Frontal cortex (tissue), 4 donors: ENCODE data around the gene ASTL. TPM values are rescaled to one million over a fixed set of nuclear protein-coding genes. Genes with fewer than 3 reads are reported as not detected.
"Not testable (repeated sequence)": the region's sequence is repeated elsewhere in the genome, so short reads cannot be mapped to it uniquely, and the experiment has no call there.

Source experiments
- DNase-seq, 2 donors: peaks; one replicate each; pipeline ENCODE4 v3.0.0; 2012; ENCODE audit warnings: low spot score in 2 of 2
- FAIRE-seq: peaks from 2 replicates; lab custom pipeline; 2012; peaks lifted over from hg19 to GRCh38; lab: Jason Lieb, UNC
- total RNA-seq: library from RNA; depleted of rRNA; stranded (reverse); fragments of >200 nt; gene quantifications from one replicate; pipeline ENCODE4 v1.2.3, GENCODE V29; 2014
- donor health status: control.
- donor health status: control.
- donor health status: control.

The ASTL gene
- total RNA-seq, 1 donor from 2014 or later, result not detected

DNA sequence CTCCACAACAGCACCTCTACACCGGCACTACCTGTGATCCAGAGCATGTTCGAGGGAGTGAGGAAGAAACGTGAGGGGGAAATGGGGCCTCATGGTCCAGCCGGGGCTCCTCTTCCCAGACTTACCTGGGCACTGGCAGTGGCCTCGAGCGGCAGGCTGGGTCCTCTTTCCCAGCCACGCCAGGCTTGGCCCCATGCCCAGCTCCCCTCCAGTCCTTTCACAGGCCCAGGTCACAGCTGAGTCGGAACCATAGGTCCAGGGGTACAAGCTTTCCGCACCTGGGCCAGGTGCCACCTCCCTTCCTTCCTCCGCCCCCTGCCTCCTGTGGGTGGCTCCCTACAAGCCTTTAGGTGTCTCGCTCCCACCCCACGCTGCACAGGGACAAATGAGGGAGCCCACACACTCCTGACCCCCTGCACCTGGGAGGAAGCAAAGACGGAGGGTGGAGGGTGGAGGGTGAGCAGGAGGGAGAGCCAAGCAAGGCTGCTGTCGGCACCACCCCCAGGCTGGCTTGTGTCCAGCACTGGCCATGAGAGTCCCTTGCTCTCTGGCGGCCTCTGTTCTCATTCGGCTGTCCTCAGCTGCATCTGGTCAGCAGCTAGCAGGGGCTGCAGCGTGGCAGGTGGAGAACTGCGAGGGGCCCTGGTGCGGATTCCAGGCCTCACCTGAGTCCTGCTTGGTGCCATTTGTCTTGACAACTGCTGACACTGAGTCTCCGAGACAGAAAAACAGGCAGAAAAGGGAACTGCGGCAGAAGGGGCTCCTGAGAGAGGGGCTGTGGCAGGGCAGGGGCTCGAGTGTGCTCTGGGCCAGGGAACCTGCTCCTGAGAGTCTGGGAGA, 48.7 kb downstream of the ASTL start:
- no peak for DNase-seq
- no peak for FAIRE-seq

- no peak for FAIRE-seq
Measured at GRCh38 chr2:96088340-96089335, 49.7 kb downstream of the ASTL start.

DNA sequence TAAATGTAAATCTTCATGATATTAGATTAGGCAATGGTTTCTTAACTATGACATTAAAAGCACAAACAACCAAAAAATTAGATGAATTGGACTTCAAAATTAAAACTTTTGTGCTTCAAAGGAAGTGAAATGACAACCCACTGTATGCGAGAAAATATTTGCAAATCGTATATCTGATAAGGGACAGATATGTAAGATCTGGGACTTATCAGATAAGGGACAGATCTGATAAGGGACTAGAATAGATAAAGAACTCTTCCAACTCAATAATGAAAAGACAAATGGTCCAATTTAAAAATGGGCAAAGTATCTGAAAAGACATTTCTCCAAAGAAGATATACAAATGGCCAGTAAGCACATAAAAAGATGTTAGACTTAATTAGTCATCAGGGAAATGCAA, 51.2 kb downstream of the ASTL start:
- DNase-seq (no peak), FAIRE-seq (no peak)

More at GRCh38 chr2:96088340-96089335, 49.7 kb downstream of the ASTL start:
- DNase-seq, result no peak

DNA sequence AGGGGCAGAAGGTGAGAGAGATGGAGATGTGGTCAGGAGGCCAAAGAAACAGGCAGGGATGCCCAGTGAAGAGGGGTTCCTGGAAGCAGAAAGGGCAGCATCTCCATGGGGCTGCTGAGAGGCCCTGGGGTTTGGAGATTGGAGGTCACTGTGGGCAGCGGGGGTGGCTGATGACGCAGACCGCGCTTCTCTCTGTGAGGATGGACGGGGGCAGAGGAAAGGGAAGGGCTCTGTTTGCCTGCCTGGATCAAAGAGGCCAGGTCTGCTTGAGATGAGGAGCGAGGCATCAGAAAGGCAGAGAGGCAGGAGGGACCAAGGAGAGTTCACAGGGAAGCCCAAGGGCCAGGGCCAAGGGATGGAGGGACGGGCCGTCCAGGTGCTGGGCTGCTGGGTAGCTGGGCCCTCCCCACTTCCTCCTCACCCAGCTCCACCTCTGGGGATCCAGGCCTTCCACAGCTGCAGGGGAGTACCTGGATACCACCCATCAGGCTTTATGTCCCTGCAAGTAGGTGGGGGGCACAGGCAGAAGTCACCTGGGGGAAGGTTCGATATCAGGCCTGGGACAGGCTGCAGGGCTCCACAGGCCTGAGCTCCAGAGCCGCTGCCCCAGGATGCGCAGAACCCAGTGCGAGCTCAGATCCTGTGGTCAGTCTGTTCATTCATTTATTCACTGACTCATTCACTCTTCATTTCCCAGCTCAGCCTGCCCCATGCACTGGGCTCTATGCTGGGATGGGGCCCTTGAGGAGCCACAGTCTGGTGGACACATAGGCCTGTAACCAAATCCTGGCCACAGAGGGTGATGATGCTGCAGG, 52.6 kb downstream of the ASTL start:
- DNase-seq, result no peak
- FAIRE-seq, result no peak

DNA sequence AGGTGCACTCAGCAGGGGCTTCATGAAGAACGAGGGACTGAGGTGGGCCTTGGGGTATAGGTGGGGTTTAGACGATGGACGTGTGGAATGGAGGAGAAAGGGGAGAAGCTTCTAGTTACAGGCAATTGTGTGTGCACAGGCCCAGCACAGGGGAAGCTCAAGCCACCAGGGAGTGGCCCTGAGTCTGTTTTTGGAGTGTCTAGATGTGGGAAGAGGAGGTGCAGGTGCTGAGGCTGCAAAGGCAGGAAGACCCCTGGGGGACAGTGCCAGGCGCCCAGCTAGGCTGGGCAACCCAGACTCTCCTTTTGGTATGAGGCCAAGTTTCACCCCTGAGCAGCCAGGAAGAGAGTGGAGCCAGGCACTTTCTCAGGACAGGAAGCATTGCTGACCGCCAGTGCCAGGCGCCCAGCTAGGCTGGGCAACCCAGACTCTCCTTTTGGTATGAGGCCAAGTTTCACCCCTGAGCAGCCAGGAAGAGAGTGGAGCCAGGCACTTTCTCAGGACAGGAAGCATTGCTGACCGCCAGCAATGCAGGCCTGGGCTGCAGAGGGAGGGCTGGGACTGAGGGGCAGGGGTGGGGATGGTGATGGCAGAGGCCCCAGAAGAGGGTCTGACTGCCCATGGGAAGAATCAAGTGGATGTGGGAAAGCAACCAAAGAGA, 53.3 kb downstream of the ASTL start:
- FAIRE-seq, DNase-seq: not testable (repeated sequence)

GRCh38 chr2:96083989-96084857, 54.1 kb downstream of the ASTL start:
- DNase-seq (no peak), FAIRE-seq (no peak)

DNA sequence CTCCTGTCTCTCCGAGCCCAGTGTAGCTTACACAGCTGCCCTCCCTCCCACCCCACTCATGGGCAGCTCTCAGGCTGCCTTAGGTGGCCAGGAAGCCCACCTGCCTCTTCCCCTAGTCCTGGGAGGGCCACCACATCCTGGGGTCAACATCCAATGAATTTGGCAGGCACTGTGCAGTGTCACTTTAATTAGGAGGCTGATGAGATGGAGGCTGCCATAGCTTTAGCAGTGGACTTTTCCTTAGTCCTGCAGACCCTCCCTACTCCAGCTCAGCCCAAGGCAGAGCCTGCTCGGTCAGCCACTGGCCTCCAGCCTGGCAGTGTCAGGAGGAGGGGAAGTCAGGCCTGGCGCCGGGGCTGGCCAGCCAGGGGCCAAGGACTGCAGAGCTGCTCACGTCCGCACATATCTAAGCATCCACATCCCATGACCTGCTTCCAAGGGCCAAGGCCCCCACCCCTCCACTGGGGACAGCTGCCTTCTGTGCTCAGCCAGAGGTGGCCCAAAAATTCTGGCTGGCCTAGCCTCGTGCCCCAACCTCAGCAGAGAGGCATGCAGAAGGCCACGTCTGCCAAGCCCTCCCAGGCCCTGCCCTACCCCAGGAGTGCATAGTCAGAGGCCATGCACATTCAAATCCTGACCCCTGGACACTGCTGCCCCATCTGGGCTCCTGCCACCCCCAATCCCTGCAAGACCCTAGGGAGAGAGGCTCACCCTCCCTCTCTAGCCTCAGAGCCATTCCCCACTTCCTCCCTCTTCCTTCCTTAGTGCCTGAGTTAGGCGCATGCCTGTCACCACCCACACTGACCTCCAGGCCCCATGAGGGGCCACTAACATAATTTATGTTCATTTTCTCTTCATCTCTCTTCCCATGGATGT, 55.0 kb downstream of the ASTL start:
- no peak for DNase-seq
- no peak for FAIRE-seq

GRCh38 chr2:96082211-96083063, 55.9 kb downstream of the ASTL start:
- no peak for DNase-seq
- no peak for FAIRE-seq

DNA sequence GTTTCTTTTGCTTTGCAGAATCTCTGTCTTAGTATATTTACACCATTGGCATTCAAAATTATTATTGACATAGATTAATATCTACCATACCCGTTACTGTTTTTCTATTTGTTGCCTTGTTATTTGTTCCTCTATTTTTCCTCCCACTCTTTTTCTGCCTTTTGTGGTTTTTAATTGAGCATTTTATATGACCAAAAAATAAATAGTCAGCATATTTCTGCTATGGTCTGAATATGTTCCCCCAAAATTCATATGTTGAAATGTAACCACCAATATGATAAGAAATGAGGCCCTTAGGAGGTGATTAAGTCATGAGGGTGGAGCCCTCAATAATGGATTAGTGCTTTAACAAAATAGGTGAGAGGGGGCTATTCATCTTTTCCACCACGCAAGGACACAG, 57.3 kb downstream of the ASTL start:
- no peak for DNase-seq
- no peak for FAIRE-seq

DNA sequence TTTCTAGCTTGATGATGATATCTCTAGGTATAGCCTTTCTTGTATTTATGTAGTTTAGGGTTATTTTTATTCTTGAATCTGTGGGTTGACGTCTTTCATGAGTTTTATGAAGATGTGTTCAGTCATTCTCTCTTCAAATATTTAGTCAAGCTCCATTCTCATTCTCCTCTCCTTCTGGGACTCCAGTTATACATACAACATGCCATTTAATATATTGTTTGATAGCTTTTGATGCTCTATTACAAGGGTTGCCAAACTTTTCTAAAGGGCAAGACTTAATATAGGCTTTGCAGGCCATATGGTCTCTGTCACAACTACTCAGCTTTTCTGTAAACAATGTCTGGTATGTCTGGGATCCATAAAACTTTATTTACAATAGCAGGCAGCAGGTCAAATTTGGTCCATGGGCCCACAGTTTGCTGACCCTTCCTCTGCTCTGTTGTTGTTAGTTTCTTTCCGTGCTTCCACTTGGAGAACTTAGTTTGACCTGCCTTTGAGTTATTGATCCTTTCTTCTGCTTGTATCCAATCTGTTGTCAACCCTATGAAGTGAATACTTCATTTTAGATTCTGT, 63.0 kb downstream of the ASTL start:
- DNase-seq, result no peak
- no peak for FAIRE-seq

- DNase-seq (no peak), FAIRE-seq (no peak)
Measured at GRCh38 chr2:96074156-96074555, 64.1 kb downstream of the ASTL start.

GRCh38 chr2:96073170-96073775, 65.0 kb downstream of the ASTL start:
- no peak for FAIRE-seq
- DNase-seq, result no peak
